Panc1 (cell line): ENCODE measurements around the gene EXOC7. TPM values are rescaled to one million over a fixed set of nuclear protein-coding genes. Genes with fewer than 3 reads are reported as not detected.
A peak's percentile ranks its signal among the peaks of the same experiment; 100 is the strongest.

ENCODE experiments used
- ATAC-seq: fragments of 200-7000 bp; cut with Tn5 transposase; 2 replicates; pipeline ENCODE4 v1.9.1; 2020; ENCODE audit warnings: mild to moderate bottlenecking, moderate library complexity
- BruUV-seq: library from RNA; stranded (reverse); fragments of 400-500 nt; replicated peaks from 2 replicates; lab custom pipeline; 2021; lab: Mats Ljungman, UMichigan
- CTCF ChIA-PET: fragments of 300-600 bp; sonication (Branson Sonifier 250); formaldehyde crosslinking; loops from one replicate; lab custom pipeline; 2022; ENCODE audit warnings: antibody characterized with exemption; lab: Charles Lee
- POLR2A ChIA-PET: fragments of 300-600 bp; sonication (Branson Sonifier 250); formaldehyde crosslinking; loops from one replicate; lab custom pipeline; 2022; ENCODE audit warnings: antibody characterized with exemption; lab: Charles Lee
- DNase-seq: peaks from one replicate; pipeline ENCODE4 v3.0.0-alpha.2; 2010; ENCODE audit warnings: low read depth, low spot score
- H3K27ac ChIP-seq: 2 replicates; pipeline ENCODE4 v1.5.1; 2011; ENCODE audit warnings: mild to moderate bottlenecking, low read length, inconsistent platforms
- H3K27me3 ChIP-seq: fragments of 200-500 bp; sonication (Bioruptor generic); 2 replicates; pipeline ENCODE4 v1.6.0; 2014; ENCODE audit warnings: low read length, inconsistent platforms; ENCODE audit not compliant: control insufficient read depth, insufficient read depth
- H3K36me3 ChIP-seq: fragments of 200-500 bp; sonication (Bioruptor generic); 2 replicates; pipeline ENCODE4 v1.5.1; 2014; ENCODE audit warnings: inconsistent platforms, mild to moderate bottlenecking, low read length, moderate library complexity; ENCODE audit not compliant: control insufficient read depth, insufficient read depth
- H3K4me1 ChIP-seq: 2 replicates; pipeline ENCODE4 v1.5.1; 2011; ENCODE audit warnings: inconsistent platforms, mild to moderate bottlenecking, low read length, moderate library complexity; ENCODE audit not compliant: control insufficient read depth, insufficient read depth
- H3K4me3 ChIP-seq, 2 experiments: 2 replicates each; pipeline ENCODE4 v1.5.1; 2011 to 2012; ENCODE audit warnings: low read depth in 2 of 2, low read length in 2 of 2, mild to moderate bottlenecking in 2 of 2, inconsistent platforms in 1 of 2, moderate library complexity in 1 of 2
- H3K9me3 ChIP-seq: fragments of 200-500 bp; sonication (Bioruptor generic); 2 replicates; pipeline ENCODE4 v1.5.1; 2014; ENCODE audit warnings: low read depth, mild to moderate bottlenecking, inconsistent platforms, low read length, moderate library complexity; ENCODE audit not compliant: control insufficient read depth, insufficient read depth
- CTCF ChIP-seq: fragments of 450-650 bp; IDR thresholded peaks from 2 replicates; pipeline ENCODE4 v1.5.1; 2017; ENCODE audit warnings: mild to moderate bottlenecking
- POLR2AphosphoS5 ChIP-seq: IDR thresholded peaks from 2 replicates; pipeline ENCODE4 v1.6.1; 2012; ENCODE audit warnings: mild to moderate bottlenecking, low read depth, low read length, moderate library complexity
- REST ChIP-seq, 2 experiments: IDR thresholded peaks; 2 replicates each; pipeline ENCODE4 v1.6.1; 2011 to 2012; ENCODE audit warnings: low read depth in 2 of 2, control low read depth in 1 of 2, low read length in 1 of 2, mild to moderate bottlenecking in 1 of 2, moderate library complexity in 1 of 2; ENCODE audit not compliant: insufficient read depth in 1 of 2
- SIN3A ChIP-seq: IDR thresholded peaks from 2 replicates; pipeline ENCODE4 v1.6.1; 2012; ENCODE audit warnings: low read depth, mild to moderate bottlenecking, low read length, moderate library complexity, borderline replicate concordance; ENCODE audit not compliant: insufficient read depth
- TCF7L2 ChIP-seq: IDR thresholded peaks from 2 replicates; pipeline ENCODE4 v1.6.1; 2011; ENCODE audit warnings: mild to moderate bottlenecking, low read depth, low read length, inconsistent platforms
- in situ Hi-C: cut with HindIII; loops from 2 replicates; pipeline ENCODE4 v1.10.0; 2016; ENCODE audit warnings: low sequenced_read_pairs, low pct_unique_long_range_greater_than_20kb
- intact Hi-C: fragments of 100-400 bp; cut with micrococcal nuclease; formaldehyde crosslinking; loops from one replicate; pipeline ENCODE4 v1.10.0; 2022; ENCODE audit not compliant: unreplicated experiment
- total RNA-seq: library from RNA; stranded (reverse); gene quantifications from one replicate; pipeline ENCODE4 v1.2.1, GENCODE V29; 2021; ENCODE audit not compliant: unreplicated experiment

EXOC7 gene
- total RNA-seq, 1 experiment from 2014 or later = 190 TPM

- H3K27me3 ChIP-seq = no peaks in the 10 kb centered on the region
- CTCF ChIA-PET = interaction anchor here (0.6 to 0.7 kb wide), 3 partner anchors 42 to 259 kb away, joined by 3 to 9 read pairs (median 3); no protein-coding TSS in a partner anchor
- no TSS peak for BruUV-seq
- no peaks in the 10 kb centered on the region for H3K9me3 ChIP-seq
- POLR2A ChIA-PET = interaction anchor here (0.6 kb wide), 2 partner anchors 15 to 29 kb away, joined by 3 to 5 read pairs; no protein-coding TSS in a partner anchor
- DNase-seq (no peak), ATAC-seq (peak; percentile 59)
- peaks cover 21% of the 10 kb centered on the region for H3K4me1 ChIP-seq
- in situ Hi-C loops = no loop called here
- TF ChIP-seq TCF7L2 (peak; percentile 75; the same call in 1 of the 2 replicates), CTCF (no peak), POLR2AphosphoS5 (no peak)
- no peak overlapping the region for H3K27ac ChIP-seq
- intact Hi-C loops = no loop called here
- no peaks in the 10 kb centered on the region for H3K36me3 ChIP-seq
- no peak overlapping the region for H3K4me3 ChIP-seq
Observed at GRCh38 chr17:76138234-76138895, 34.8 kb upstream of the EXOC7 start.

- intact Hi-C loops = no loop called here
- H3K27me3 ChIP-seq = no peaks in the 10 kb centered on the region
- no peaks in the 10 kb centered on the region for H3K9me3 ChIP-seq
- ATAC-seq (no peak), DNase-seq (no peak)
- TF ChIP-seq POLR2AphosphoS5 (no peak), SIN3A (no peak), CTCF (no peak), REST (IDR thresholded peaks at IDR 0.05; ENCODE audit: insufficient read depth in 1 of 2, low read depth in 2 of 2, low read length in 1 of 2) (no peak), TCF7L2 (no peak)
- H3K4me3 ChIP-seq = no peak overlapping the region
- in situ Hi-C loops = no loop called here
- ChIA-PET CTCF (no interaction called here), POLR2A (interaction anchor here (0.6 kb wide), 1 partner anchor 14 kb away, joined by 3 read pairs; no protein-coding TSS in a partner anchor)
- BruUV-seq = no TSS peak
- no peak overlapping the region for H3K27ac ChIP-seq
- H3K36me3 ChIP-seq = no peaks in the 10 kb centered on the region
- peaks cover 21% of the 10 kb centered on the region for H3K4me1 ChIP-seq
Observed at GRCh38 chr17:76137351-76138233, 34.0 kb upstream of the EXOC7 start.
